ENCODE results near the gene PTAFR.

GRCh38 chr1:28123461-28123961, 53.0 kb downstream of the PTAFR start:
- TF ChIP-seq MAZ (IDR thresholded peaks at IDR 0.05; ENCODE audit: borderline replicate concordance, low read depth, low read length): no peak
- TF ChIP-seq CHD2 (IDR thresholded peaks at IDR 0.05; ENCODE audit: low read length, partially characterized antibody): no peak
- TF ChIP-seq CTCF (IDR thresholded peaks at IDR 0.05): no peak

All from A549 (cell line).